HG02759 (cell line): ENCODE results near the gene TAX1BP3.

Experiments used
- ATAC-seq: cut with Tn5 transposase; IDR thresholded peaks from one replicate; pipeline ENCODE4 v1.9.1; 2021; ENCODE audit warnings: mild to moderate bottlenecking, moderate library complexity; ENCODE audit not compliant: unreplicated experiment

Gene TAX1BP3

DNA sequence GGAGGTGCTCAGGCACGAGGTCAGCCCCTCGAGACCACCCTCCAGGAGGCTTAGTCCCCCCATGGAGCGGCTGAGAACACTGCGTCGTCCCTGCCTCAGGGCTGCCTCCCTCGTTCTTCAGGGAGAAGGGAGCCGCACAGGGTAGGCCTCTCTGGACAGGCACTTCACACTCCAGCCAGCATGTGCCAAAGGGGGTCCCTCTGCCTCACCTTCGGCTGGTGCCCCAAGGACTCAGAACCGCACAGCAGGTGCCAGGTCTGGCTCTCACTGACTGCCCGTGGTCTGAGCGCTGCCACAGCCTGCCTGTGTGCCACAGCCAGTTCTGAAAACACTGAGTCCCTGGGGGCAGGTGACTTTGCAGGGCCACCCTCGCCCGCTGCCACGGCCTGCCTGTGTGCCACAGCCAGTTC, 20.5 kb upstream of the TAX1BP3 start:
- ATAC-seq: no peak

DNA sequence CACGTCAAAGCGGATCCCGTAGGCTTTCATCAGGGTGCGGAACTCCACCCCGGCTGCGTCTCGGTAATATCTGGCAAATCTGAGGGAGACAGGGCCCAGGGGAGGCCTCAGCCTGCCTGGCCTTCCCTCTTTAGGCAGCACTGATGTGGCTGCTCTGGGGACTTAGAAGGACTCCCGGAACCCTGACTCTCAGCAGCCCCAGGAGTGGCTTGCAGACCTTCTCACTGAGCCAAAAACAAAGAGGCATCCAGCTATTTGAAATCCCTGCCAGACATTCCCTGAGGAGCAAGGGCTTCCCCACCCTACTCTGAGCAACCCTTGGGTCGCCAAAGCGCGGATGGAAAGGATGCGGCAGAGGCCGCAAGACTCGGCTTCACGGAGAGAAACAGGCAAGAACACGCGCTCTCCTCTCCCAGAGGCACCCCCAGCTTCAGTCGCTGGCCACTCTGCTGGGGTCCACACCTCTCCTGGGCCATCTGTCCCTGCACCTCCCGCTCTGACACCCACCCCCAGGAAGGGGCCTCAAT, 19.7 kb upstream of the TAX1BP3 start:
- ATAC-seq: no peak

DNA sequence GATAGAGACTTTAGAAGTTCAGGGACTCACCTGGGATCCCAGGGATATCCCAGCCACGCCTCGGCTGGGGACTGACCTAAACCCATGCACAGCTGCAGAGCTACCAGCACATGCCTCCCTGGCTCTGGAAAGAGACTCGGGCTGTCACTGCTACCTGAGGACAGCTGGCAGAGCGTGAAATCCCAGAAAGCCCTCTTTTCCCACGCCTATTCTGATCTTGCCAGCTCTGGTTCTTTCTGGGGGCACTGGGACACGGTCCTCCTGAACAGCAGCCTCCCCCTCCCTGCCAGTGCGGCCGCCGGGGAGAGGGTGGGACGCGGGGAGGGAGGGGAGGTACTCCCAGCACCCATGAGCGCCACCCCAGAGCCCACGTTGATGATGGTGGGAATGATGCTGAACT, 16.8 kb upstream of the TAX1BP3 start:
- no peak for ATAC-seq

DNA sequence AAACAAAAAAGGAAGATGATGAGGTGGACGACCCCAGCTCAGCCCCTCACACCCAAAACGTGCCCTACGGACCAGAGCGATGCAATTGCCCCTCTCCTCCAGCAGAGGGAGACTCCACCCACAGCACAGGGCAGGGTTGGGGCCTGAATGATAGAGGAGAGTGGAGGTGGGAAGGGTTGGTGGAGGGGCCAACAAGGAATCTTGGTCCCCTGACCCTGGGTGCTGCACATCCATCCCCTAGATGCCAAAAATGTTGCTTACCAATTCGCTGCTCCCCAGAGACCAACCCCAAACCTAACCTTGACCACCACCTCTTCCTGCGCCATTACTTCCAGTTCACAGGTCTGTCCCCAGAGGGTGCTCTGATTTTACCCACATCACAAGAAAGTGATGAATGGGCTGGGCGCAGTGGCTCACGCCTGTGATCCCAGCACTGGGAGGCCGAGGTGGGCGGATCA, 14.7 kb upstream of the TAX1BP3 start:
- ATAC-seq: no peak

DNA sequence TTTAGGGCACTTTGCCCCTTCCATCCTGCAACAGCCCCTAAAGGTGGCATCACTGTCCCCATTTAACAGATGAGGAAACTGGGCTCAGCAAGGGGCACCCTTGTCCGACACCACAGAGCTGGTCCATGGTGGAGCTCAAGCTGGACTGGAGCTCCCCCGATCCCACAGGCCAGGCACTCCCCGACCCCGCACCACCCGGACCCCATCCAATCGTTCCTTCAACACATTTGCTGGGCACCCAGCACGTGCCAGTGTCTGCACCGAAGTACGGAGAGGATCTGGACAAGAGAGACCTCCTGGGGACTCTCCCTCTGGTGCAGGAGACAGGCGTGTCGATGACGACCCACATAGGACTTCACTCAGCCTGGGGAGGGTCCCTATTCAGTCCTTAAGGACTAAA, 13.7 kb upstream of the TAX1BP3 start:
- ATAC-seq: no peak

DNA sequence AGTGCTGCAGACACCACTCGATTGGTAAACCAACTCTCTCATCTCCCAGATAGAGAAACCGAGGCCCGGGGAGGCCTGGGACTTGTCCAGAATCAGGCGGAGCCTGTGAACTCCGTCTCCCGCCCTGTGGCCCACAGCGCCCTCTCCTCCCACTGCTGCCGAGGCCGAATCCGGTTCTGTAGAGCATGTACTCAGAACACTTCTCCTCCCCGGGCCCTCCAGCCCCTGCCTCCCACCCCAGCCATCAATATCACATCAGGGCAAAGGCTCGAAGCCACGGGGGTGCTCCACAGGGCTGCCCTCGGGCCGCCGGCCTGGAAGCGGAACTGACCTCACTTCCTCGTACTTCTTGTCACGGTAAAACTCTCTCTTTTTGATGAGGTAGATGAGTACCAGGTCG, 13.2 kb upstream of the TAX1BP3 start:
- no peak for ATAC-seq

GRCh38 chr17:3681057-3681456, 12.7 kb upstream of the TAX1BP3 start:
- no peak for ATAC-seq

GRCh38 chr17:3679531-3680126, 11.3 kb upstream of the TAX1BP3 start:
- ATAC-seq: no peak

DNA sequence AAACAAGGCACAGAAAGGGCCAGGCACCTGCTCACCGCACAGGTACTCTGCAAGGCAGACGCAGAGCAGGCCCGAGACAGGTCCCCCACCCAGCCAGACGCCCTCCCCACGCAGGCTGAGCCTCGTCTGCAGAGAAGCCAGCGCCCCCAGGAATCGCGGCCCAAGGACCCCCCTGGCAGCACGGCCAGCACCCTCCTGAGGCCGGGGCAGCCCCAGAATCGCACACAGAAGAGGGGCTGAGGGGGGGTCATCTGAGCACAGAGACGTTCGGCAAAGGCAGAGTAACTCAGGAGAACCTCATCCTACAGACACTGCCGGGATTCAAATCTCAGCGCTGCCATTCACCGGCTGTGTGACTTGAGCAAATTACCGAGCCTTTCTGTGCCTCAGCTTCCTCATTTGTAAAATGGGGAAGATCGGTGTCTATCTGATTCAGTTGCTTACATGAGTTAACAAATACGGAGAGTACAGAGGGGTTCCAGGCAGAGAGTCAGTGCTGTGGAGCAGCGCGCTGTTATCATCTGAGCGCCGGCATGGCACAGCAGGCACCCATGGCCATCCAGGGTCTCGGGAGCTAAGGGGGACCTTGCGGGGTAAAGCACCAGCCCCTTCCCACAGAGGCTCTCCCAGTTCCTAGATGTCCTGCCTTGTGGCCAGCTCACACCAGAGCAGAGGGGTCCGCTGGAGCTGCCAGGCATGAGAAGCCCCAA, 10.6 kb upstream of the TAX1BP3 start:
- no peak for ATAC-seq

- ATAC-seq: no peak
Observed at GRCh38 chr17:3678095-3678820, 9.9 kb upstream of the TAX1BP3 start.

GRCh38 chr17:3675886-3676285, 7.5 kb upstream of the TAX1BP3 start:
- no peak for ATAC-seq

GRCh38 chr17:3672571-3672970, 4.2 kb upstream of the TAX1BP3 start:
- ATAC-seq: no peak

DNA sequence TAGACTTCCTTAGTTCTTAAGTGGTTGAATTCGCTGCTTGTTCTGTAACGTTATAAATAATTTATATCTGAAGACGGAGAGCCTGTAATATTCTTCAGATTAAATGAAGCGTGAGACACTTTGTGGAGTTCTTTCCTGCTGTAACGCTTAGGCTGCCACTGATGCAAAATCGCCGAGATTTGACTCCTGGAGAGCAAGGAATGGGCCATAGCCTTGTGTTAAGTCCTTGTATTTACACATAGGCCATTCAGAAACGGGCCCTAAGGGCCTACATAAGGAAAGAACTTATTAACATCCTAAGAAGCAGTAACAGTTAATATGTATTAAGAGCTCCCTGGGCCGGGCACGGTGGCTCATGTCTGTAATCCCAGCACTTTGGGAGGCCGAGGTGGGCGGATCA, 1.2 kb upstream of the TAX1BP3 start:
- ATAC-seq: no peak

GRCh38 chr17:3669085-3669347, 638 bp upstream of the TAX1BP3 start:
- peak; percentile 3 for ATAC-seq

GRCh38 chr17:3667366-3668278, 756 bp downstream of the TAX1BP3 start:
- peak; percentile 3 for ATAC-seq

DNA sequence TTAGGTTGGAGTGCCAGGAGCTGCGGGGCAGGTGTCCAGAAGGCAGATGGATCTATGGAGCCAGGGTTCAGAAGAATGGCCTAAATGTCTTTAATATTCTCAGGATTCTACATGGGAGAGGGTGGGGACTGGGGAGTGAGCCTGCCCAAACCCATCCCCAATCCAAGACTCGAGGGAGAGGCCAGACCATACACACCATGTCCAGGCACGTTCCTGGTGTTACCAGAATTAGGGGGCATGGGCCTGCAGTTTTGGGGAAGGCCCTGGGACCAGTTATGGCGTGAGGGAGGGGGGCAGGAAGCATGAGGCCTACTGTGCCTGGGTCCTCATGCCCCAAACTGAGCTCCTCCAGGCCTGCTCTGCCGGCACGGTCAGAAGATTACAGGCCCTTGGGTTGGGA, 1.9 kb downstream of the TAX1BP3 start:
- ATAC-seq: no peak

GRCh38 chr17:3665834-3666233, 2.5 kb downstream of the TAX1BP3 start:
- ATAC-seq: no peak

DNA sequence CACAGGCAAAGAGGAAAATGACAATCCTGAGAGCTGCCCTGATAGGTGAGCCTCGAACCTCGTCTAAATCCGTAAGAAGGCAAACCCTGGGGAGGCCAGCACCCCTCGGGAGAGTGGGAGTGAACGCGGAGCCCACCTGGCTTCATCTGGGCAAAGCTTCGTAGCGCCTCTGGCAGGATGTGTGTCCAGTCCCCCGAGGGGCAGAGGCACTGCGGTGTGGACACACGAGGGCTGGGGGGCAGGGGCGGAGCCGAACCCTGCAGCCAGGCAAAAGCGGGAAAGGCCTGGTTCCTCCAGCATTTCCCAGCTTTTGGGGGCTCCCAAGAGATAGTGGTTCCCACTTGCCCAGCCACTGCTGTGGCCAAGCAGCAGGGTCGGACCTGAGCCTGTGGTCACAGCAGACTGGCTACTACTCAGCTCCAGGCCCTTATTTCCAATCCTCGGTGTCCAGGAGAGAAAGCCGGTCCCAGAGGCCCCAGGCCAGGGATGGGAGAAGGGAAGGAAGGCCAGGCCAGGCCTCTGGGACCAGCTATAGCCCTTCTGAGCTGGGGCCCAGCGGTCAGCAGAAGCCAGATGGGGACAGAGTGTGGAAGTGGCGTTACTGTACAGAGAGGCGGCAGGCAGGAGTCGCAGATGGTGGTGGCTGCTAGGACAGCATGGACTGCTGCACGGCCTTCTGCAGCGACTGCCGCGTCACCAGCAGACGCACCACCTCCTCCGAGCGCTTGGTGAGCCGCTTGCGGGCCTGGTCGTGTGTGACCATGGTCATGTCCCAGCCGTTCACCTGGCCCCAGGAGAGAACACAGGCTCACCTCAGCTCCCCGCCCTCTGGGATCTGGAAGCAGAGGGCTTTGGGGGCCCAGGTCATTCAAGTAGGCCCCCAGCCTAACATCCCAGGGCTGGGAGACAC, 5.0 kb downstream of the TAX1BP3 start:
- ATAC-seq: no peak

DNA sequence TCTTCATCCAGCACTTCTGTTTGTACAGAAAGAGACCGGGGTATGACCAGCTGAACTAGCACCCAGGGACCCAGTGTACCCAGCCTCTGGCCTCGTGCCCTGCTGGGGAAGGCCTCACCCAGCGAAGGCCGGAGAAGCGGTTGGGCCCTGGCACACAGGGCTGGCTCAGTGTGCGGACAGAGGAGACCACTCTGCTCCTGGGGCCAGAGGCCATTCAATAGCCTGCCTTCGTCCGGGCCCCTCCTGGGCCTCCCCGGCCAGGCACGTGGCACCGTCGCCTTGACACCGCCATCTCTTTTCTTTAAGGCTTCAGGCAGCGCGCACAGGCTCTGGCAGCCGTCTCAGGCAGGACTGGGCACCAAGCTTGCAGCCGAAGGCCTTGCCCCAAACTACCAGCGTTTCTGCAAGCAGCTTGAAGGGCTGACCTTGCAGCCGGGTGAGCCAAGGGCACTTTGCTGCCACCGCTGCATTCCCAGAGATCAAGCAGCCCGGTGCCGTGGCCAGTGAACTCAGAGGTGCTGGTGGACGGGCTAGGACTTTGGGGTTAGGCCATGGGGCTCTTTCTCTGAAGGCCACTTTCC, 8.0 kb downstream of the TAX1BP3 start:
- no peak for ATAC-seq
